Measurements from ENCODE around the gene MOSMO.

The MOSMO gene

GRCh38 chr16:22050963-22051362 lies 43.1 kb downstream of the MOSMO start:
- Histone ChIP-seq H3K9ac (no peak overlapping the region), H3K9me3 (replicated peaks in 1 of 11) (0 out of 22 replicates have a peak, but pooled peaks cover 0 to 4% (median 0%) of the 10 kb centered on the region in 11 experiments), H4K20me1 (peaks cover 0 to 34% (median 3%) of the 10 kb centered on the region in 11 experiments; a peak in 8 of 22 replicates), H3K27me3 (no peaks in the 10 kb centered on the region), H3K4me3 (no peak overlapping the region), H3K36me3 (peaks cover 0 to 9% (median 6%) of the 10 kb centered on the region in 11 experiments; a peak in 5 of 22 replicates), H3K27ac (no peak overlapping the region), H3K4me2 (no peak overlapping the region), H3K4me1 (peaks cover 0 to 7% (median 0%) of the 10 kb centered on the region in 10 experiments; a peak in 3 of 20 replicates)
- no peak for TF ChIP-seq Cebpa-rat (IDR thresholded peaks at IDR 0.05)

- no peak for TF ChIP-seq Cebpa-rat (IDR thresholded peaks at IDR 0.05)
- Histone ChIP-seq H3K27me3 (no peaks in the 10 kb centered on the region), H3K9ac (no peak overlapping the region), H4K20me1 (peaks cover 0 to 27% (median 0%) of the 10 kb centered on the region in 11 experiments; a peak in 7 of 22 replicates), H3K27ac (no peak overlapping the region), H3K4me1 (peaks cover 0 to 7% (median 0%) of the 10 kb centered on the region in 10 experiments; a peak in 3 of 20 replicates), H3K4me2 (no peak overlapping the region), H3K36me3 (peaks cover 0 to 28% (median 9%) of the 10 kb centered on the region in 11 experiments; a peak in 14 of 22 replicates), H3K9me3 (replicated peaks in 1 of 11) (0 out of 22 replicates have a peak, but pooled peaks cover 0 to 4% (median 0%) of the 10 kb centered on the region in 11 experiments), H3K4me3 (no peak overlapping the region)
Measured at GRCh38 chr16:22052980-22053379, 45.1 kb downstream of the MOSMO start.

GRCh38 chr16:22053921-22054341 lies 46.0 kb downstream of the MOSMO start:
- Histone ChIP-seq H3K36me3 (peaks cover 0 to 28% (median 9%) of the 10 kb centered on the region in 11 experiments; a peak in 14 of 22 replicates), H3K27me3 (no peaks in the 10 kb centered on the region), H3K27ac (no peak overlapping the region), H4K20me1 (peaks cover 0 to 26% (median 0%) of the 10 kb centered on the region in 11 experiments; a peak in 5 of 22 replicates), H3K4me1 (peaks cover 0 to 7% (median 0%) of the 10 kb centered on the region in 10 experiments; a peak in 3 of 20 replicates), H3K4me3 (no peak overlapping the region), H3K9ac (no peak overlapping the region), H3K9me3 (replicated peaks in 1 of 11) (0 out of 22 replicates have a peak, but pooled peaks cover 0 to 4% (median 0%) of the 10 kb centered on the region in 11 experiments), H3K4me2 (no peak overlapping the region)
- no peak for TF ChIP-seq Cebpa-rat (IDR thresholded peaks at IDR 0.05)

- no peak overlapping the region for H3K4me3 ChIP-seq
- no peak overlapping the region for H3K9ac ChIP-seq
- peaks cover 0 to 35% (median 0%) of the 10 kb centered on the region in 11 experiments; a peak in 5 of 22 replicates for H4K20me1 ChIP-seq
- H3K4me1 ChIP-seq, result peaks cover 0 to 7% (median 0%) of the 10 kb centered on the region in 10 experiments; a peak in 3 of 20 replicates
- H3K27me3 ChIP-seq, result no peaks in the 10 kb centered on the region
- no peak overlapping the region for H3K27ac ChIP-seq
- no peak for TF ChIP-seq Cebpa-rat (IDR thresholded peaks at IDR 0.05)
- H3K4me2 ChIP-seq, result peak overlapping the region in 1 of 11 experiments; percentile 43; a peak in 2 of 22 replicates
- H3K9me3 ChIP-seq (replicated peaks in 1 of 11), result 0 out of 22 replicates have a peak, but pooled peaks cover 0 to 4% (median 0%) of the 10 kb centered on the region in 11 experiments
- H3K36me3 ChIP-seq, result peaks cover 0 to 28% (median 9%) of the 10 kb centered on the region in 11 experiments; a peak in 14 of 22 replicates
Measured at GRCh38 chr16:22054847-22055590, 47.1 kb downstream of the MOSMO start.

GRCh38 chr16:22055881-22056280 lies 48.0 kb downstream of the MOSMO start:
- H4K20me1 ChIP-seq, result peaks cover 0 to 36% (median 0%) of the 10 kb centered on the region in 11 experiments; a peak in 7 of 22 replicates
- peaks cover 0 to 28% (median 9%) of the 10 kb centered on the region in 11 experiments; a peak in 14 of 22 replicates for H3K36me3 ChIP-seq
- H3K9me3 ChIP-seq (replicated peaks in 1 of 11), result no peaks in the 10 kb centered on the region
- H3K4me3 ChIP-seq, result no peak overlapping the region
- peaks cover 0 to 7% (median 0%) of the 10 kb centered on the region in 10 experiments; a peak in 3 of 20 replicates for H3K4me1 ChIP-seq
- no peaks in the 10 kb centered on the region for H3K27me3 ChIP-seq
- no peak for TF ChIP-seq Cebpa-rat (IDR thresholded peaks at IDR 0.05)
- H3K4me2 ChIP-seq, result no peak overlapping the region
- no peak overlapping the region for H3K9ac ChIP-seq
- no peak overlapping the region for H3K27ac ChIP-seq

GRCh38 chr16:22063888-22064467 lies 56.1 kb downstream of the MOSMO start:
- no peak overlapping the region for H3K4me2 ChIP-seq
- H3K27me3 ChIP-seq, result no peaks in the 10 kb centered on the region
- H3K27ac ChIP-seq, result no peak overlapping the region
- H3K36me3 ChIP-seq, result peaks cover 17 to 32% (median 22%) of the 10 kb centered on the region in 11 experiments
- peaks cover 0 to 49% (median 6%) of the 10 kb centered on the region in 11 experiments; a peak in 8 of 22 replicates for H4K20me1 ChIP-seq
- no peak overlapping the region for H3K4me3 ChIP-seq
- no peak overlapping the region for H3K9ac ChIP-seq
- H3K9me3 ChIP-seq (replicated peaks in 1 of 11), result peaks cover 23 to 28% (median 25%) of the 10 kb centered on the region in 11 experiments
- TF ChIP-seq Cebpa-rat (IDR thresholded peaks at IDR 0.05), result no peak
- H3K4me1 ChIP-seq, result no peaks in the 10 kb centered on the region

- H3K4me1 ChIP-seq, result peaks cover 0 to 8% (median 2%) of the 10 kb centered on the region in 10 experiments; a peak in 12 of 20 replicates
- no peak overlapping the region for H3K27ac ChIP-seq
- H3K4me2 ChIP-seq, result no peak overlapping the region
- peaks cover 17 to 32% (median 22%) of the 10 kb centered on the region in 11 experiments for H3K36me3 ChIP-seq
- H4K20me1 ChIP-seq, result peaks cover 0 to 41% (median 7%) of the 10 kb centered on the region in 11 experiments; a peak in 8 of 22 replicates
- no peak overlapping the region for H3K4me3 ChIP-seq
- H3K27me3 ChIP-seq, result no peaks in the 10 kb centered on the region
- no peak overlapping the region for H3K9ac ChIP-seq
- TF ChIP-seq Cebpa-rat (IDR thresholded peaks at IDR 0.05), result no peak
- peaks cover 23 to 28% (median 25%) of the 10 kb centered on the region in 11 experiments for H3K9me3 ChIP-seq (replicated peaks in 1 of 11)
Measured at GRCh38 chr16:22065252-22065651, 57.3 kb downstream of the MOSMO start.

GRCh38 chr16:22070361-22071330 lies 62.7 kb downstream of the MOSMO start:
- no peak overlapping the region for H3K4me3 ChIP-seq
- no peak overlapping the region for H3K27ac ChIP-seq
- peaks cover 19 to 27% (median 21%) of the 10 kb centered on the region in 11 experiments for H3K36me3 ChIP-seq
- peak overlapping the region in 5 of 11 experiments; percentile 4 to 27 (median 21); a peak in 6 of 22 replicates for H3K4me2 ChIP-seq
- no peak for TF ChIP-seq Cebpa-rat (IDR thresholded peaks at IDR 0.05)
- H3K4me1 ChIP-seq, result peaks cover 0 to 21% (median 10%) of the 10 kb centered on the region in 10 experiments; a peak in 12 of 20 replicates
- H3K9ac ChIP-seq, result no peak overlapping the region
- H3K9me3 ChIP-seq (replicated peaks in 1 of 11), result peaks cover 21 to 27% (median 23%) of the 10 kb centered on the region in 11 experiments
- H4K20me1 ChIP-seq, result peaks cover 6 to 56% (median 14%) of the 10 kb centered on the region in 11 experiments; a peak in 12 of 22 replicates
- H3K27me3 ChIP-seq, result no peaks in the 10 kb centered on the region

Measured in BLaER1 treated with 17β-estradiol and CSF1 and Interleukin-3, amounts not matched to agents 10 nM and 100 nM (cell line).